ENCODE results near the gene OR2T3. TPM values are rescaled to one million over a fixed set of nuclear protein-coding genes. Genes with fewer than 3 reads are reported as not detected.
"Not testable (repeated sequence)": the region's sequence is repeated elsewhere in the genome, so short reads cannot be mapped to it uniquely, and the experiment has no call there.

OR2T3 gene, protein sequence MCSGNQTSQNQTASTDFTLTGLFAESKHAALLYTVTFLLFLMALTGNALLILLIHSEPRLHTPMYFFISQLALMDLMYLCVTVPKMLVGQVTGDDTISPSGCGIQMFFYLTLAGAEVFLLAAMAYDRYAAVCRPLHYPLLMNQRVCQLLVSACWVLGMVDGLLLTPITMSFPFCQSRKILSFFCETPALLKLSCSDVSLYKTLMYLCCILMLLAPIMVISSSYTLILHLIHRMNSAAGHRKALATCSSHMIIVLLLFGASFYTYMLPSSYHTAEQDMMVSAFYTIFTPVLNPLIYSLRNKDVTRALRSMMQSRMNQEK
- not detected in 2 replicates for total RNA-seq

DNA sequence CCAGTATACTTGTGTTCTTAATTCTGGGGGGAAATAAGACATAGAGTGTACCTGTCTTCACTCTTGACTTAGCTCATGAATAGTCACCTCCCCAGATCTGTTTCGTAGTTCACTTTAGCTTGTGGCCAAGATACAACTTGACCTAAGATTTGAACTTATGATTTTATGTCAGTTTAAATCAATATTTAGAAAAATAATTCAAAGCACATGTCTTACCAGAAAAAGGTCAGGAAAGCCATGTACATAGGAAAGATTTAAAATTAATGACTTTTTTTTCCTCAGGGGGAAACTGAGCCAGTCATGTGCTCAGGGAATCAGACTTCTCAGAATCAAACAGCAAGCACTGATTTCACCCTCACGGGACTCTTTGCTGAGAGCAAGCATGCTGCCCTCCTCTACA is at the start of gene OR2T3:
TSS of gene OR2T3 (plus strand) at position 301 of the 400 bp plus-strand sequence. CDS start at position 301, 0 bp downstream.
- not testable (repeated sequence) for H3K27me3 ChIP-seq (ENCODE audit: control insufficient read depth, insufficient read depth, low read length); H3K36me3 ChIP-seq (ENCODE audit: control insufficient read depth, insufficient read depth, low read length); DNase-seq (ENCODE audit: low read depth); H3K4me3 ChIP-seq (ENCODE audit: low read depth, low read length)

DNA sequence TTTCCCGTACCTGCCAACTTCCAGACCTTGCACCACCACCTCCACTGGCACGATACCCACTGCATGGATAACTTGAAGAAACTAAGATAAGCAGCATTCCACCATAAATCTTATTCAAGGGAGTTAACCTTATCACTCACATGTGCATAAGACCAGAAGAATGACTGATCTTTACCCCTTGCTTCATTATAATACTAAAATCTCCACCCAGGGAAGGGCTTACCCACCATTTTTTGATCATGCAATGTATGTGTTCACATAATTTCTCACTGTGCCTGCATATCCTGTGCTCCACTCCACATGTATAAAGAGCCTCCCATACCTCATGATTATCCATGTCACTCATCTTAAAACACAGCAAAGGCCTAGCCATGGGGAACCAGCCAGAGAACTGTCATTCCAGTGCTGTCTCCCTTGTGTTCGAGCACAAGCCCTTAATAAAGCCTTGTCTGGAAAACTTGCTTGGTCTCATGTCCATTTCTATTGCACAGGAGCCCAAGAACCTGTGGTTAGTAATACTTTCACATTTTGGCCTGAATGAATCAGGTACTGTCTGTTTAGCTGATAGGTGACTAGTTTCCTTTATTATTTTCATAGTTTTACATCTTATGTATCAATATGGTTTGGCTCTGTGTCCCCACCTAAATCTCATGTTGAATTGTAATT is 45.5 kb upstream of the OR2T3 start:
- not testable (repeated sequence) for H3K36me3 ChIP-seq (ENCODE audit: control insufficient read depth, insufficient read depth, low read length); H3K4me3 ChIP-seq (ENCODE audit: low read depth, low read length); DNase-seq (ENCODE audit: low read depth); H3K27me3 ChIP-seq (ENCODE audit: control insufficient read depth, insufficient read depth, low read length)

DNA sequence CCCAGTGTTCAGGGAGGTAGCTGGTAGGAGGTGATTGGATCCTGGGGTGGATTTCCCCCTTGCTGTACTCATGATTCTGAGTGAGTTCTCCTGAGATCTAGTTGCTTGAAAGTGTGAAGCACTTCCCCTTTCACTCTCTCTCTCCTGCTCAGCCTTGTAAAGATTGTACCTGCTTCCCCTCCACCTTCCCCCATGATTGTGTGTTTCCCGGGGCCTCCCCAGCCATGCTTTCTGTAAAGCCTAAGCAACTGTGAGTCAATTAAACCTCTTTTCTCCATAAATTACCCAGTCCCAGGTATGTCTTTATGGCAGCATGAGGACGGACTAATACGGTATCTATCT is 45.0 kb upstream of the OR2T3 start:
- DNase-seq (ENCODE audit: low read depth); H3K4me3 ChIP-seq (ENCODE audit: low read depth, low read length); H3K36me3 ChIP-seq (ENCODE audit: control insufficient read depth, insufficient read depth, low read length); H3K27me3 ChIP-seq (ENCODE audit: control insufficient read depth, insufficient read depth, low read length): not testable (repeated sequence)

DNA sequence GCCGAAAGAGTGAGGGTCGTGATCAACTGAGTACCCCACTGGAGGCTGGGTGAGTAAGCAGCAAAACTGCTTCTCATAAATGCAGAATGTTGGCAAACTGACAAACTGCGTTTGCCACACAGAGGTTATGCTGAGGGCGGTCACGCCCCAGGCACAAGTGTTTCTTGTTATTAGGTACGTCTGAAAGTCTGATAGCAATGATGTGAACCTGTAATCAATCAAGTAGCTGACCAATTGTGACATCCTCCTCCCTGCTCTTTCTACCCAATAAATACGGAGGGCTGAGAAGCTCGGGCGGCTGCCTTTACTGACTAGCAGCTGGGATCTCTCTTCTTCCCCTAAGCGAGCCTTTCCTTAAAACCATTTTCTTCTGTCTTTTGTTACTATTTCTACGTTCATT is 41.5 kb upstream of the OR2T3 start:
- H3K36me3 ChIP-seq (ENCODE audit: control insufficient read depth, insufficient read depth, low read length); H3K4me3 ChIP-seq (ENCODE audit: low read depth, low read length); H3K27me3 ChIP-seq (ENCODE audit: control insufficient read depth, insufficient read depth, low read length); DNase-seq (ENCODE audit: low read depth): not testable (repeated sequence)

DNA sequence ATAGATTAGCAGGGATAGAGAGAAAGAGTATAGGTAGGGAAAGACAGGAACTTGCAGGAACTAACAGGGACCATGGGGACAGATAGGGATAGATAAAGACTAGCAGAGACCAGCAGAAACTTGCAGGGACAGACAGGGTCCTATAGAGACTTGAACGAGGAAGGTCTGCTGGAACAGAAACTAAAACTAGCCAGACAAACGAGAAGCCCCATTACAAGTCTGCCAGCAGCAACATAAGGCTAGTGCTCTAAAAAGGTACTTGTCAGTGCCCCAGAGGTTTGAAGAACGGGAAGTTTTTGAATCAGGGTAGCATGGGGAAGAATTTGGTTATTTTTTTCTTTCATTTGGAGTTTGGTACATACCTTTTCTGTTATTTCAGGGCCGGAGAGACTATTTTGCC is 41.0 kb upstream of the OR2T3 start:
- not testable (repeated sequence) for H3K27me3 ChIP-seq (ENCODE audit: control insufficient read depth, insufficient read depth, low read length); H3K36me3 ChIP-seq (ENCODE audit: control insufficient read depth, insufficient read depth, low read length); DNase-seq (ENCODE audit: low read depth); H3K4me3 ChIP-seq (ENCODE audit: low read depth, low read length)

DNA sequence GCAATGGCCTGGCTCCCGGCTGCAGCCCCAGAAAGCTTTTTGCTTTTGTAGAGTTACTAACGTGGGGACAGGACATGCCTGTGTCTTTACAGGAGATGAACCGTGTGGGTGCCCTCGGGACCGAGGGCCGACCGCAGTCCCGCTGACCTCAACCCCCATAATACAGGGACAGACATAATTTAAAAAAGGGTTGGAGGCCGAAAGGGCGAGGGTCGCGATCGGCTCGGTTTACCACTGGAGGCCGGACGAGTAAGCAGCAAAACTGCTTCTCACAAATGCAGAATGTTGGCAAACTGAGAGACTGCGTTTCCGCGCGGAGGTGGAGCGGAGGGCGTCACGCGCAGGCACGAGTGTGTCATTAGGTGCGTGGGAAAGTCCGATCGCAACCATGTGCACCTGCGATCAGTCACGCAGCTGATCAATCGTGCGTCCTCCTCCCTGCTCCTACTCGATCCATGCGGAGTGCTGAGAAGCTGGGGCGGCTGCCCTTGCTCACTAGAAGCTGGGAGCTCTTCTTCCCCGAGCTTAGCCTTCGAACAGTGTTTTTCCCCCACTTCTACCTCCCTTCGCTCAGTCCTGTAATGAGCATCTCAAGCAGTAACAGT is 39.2 kb upstream of the OR2T3 start:
- H3K36me3 ChIP-seq (ENCODE audit: control insufficient read depth, insufficient read depth, low read length); H3K4me3 ChIP-seq (ENCODE audit: low read depth, low read length); H3K27me3 ChIP-seq (ENCODE audit: control insufficient read depth, insufficient read depth, low read length); DNase-seq (ENCODE audit: low read depth): not testable (repeated sequence)

DNA sequence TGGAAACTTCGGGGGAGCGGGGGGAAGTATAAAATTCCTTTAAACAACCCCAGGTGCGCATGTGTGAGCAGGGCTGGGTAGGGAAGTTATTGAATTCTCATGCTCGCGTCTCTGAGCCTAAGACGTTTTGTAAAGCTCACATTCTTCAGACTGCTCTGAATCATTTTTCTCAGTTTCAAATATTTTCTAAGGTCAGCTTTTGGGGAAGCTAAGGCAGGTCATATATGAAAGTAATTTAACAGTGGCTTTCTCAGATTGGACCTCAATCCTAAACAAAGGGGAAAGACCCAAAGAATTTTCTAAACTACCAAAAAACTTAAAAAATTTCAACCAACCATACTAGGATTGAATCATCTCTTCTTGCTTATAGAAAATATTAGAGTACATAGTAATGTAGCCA is 38.2 kb upstream of the OR2T3 start:
- H3K4me3 ChIP-seq (ENCODE audit: low read depth, low read length); DNase-seq (ENCODE audit: low read depth); H3K36me3 ChIP-seq (ENCODE audit: control insufficient read depth, insufficient read depth, low read length); H3K27me3 ChIP-seq (ENCODE audit: control insufficient read depth, insufficient read depth, low read length): not testable (repeated sequence)

DNA sequence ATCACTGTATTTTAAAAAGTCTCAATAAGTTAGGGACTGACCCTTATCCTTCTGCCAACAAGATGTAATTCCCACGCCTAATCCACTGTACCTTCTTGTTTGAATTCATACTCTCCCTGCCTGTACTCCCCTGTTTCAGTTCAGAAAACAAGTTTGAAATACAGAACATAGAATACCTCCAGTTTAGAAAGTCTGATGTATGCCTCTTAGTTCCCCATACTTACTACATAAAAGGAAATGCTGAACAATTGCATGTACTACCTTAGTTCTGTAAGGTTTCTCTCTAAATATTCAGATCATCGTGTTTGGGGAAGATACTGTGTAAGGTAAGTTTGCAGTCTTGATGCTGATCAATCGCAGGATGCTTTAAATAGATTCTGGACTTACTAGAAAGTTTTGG is 36.8 kb upstream of the OR2T3 start:
- not testable (repeated sequence) for DNase-seq (ENCODE audit: low read depth); H3K36me3 ChIP-seq (ENCODE audit: control insufficient read depth, insufficient read depth, low read length); H3K27me3 ChIP-seq (ENCODE audit: control insufficient read depth, insufficient read depth, low read length); H3K4me3 ChIP-seq (ENCODE audit: low read depth, low read length)

DNA sequence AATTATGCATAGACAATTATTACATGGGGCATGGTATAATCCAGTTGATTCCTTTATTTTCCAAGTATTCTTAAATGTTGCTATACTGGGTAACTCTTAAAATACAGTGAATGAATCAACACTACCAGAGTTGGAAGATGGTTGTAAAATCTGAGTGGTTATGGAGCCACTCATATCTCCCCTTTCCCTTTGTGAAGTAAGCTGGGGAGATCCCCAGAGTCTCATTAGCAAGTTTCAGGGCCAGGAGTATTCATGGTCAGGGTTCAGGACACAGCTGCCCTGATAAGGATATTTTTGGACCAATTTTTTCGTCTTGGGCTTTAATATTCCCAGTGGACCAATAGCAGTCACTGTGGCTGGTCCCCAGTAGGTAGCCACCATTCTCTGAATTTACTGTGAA is 34.5 kb upstream of the OR2T3 start:
- not testable (repeated sequence) for H3K4me3 ChIP-seq (ENCODE audit: low read depth, low read length); H3K36me3 ChIP-seq (ENCODE audit: control insufficient read depth, insufficient read depth, low read length); DNase-seq (ENCODE audit: low read depth); H3K27me3 ChIP-seq (ENCODE audit: control insufficient read depth, insufficient read depth, low read length)

DNA sequence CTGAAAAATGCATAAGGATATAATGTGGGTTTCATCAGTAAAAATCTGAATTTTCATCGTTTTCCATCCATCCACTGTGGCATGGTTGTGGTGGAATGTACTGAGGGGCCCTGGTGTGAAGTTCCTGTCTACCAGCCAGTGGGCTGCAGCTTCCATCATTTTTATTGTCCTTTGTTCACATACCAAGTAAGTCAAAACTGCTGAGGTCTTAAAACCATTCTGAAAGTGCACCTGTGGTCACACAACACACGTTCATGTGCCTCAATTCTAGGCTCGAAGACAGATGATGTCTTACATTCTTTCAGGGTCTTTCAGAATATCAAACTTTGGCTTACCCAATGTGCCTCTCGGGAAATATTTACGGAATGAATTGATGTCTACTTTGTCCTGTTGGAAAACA is 33.9 kb upstream of the OR2T3 start:
- H3K4me3 ChIP-seq (ENCODE audit: low read depth, low read length); H3K36me3 ChIP-seq (ENCODE audit: control insufficient read depth, insufficient read depth, low read length); H3K27me3 ChIP-seq (ENCODE audit: control insufficient read depth, insufficient read depth, low read length); DNase-seq (ENCODE audit: low read depth): not testable (repeated sequence)

DNA sequence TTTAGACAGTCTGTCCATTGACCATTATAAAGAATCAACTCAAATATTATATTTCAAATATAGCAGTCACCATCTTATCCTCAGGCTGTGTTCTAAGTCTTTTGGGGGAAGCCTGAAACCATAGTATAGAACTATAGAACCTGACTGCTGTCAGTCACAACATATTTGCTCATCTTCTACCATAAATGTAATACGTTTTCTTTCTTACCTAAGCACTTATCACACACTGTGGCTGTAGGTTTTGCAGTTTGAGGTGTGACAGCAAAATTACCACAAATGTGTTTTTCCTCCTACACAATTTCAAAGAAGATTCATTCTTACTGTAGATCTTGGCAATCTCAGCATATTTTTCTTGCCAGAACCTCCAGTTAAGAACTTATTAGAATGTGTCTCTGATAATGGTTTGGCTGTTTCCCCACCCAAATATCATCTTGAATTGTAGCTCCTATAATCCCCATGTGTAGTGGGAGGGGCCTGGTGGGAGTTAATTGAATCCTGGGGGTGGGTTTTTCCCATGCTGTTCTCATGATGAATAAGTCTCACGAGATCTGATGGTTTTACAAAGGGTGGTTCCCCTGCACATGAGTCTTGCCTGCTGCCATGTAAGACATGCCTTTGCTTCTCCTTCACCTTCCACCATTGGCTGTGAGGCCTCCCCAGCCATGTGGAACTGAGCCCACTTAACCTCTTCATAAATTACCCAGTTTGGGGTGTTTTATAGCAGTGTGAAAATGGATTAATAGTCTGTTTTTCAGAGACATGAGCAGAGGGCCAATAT is 30.5 kb upstream of the OR2T3 start:
- not testable (repeated sequence) for H3K36me3 ChIP-seq (ENCODE audit: control insufficient read depth, insufficient read depth, low read length); DNase-seq (ENCODE audit: low read depth); H3K4me3 ChIP-seq (ENCODE audit: low read depth, low read length); H3K27me3 ChIP-seq (ENCODE audit: control insufficient read depth, insufficient read depth, low read length)

DNA sequence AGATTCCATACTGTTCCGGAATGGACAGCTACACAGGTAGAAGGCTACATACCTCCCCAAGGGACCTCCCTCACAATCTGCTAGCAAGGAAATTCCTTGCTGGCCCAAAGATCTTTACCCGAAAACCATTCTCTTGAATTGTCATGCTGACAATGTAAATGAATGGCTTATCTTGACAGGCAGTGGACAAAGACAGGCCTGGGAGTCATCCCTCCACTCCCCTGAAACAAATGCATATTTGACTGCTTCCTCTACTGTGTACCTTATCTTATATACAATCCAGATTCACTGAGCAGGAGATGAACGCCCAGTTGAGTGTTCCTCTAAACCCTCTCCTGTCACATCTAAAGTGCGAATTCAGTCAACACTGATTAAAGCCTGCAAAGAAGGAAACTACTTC is 28.5 kb upstream of the OR2T3 start:
- not testable (repeated sequence) for H3K36me3 ChIP-seq (ENCODE audit: control insufficient read depth, insufficient read depth, low read length); H3K4me3 ChIP-seq (ENCODE audit: low read depth, low read length); H3K27me3 ChIP-seq (ENCODE audit: control insufficient read depth, insufficient read depth, low read length); DNase-seq (ENCODE audit: low read depth)

DNA sequence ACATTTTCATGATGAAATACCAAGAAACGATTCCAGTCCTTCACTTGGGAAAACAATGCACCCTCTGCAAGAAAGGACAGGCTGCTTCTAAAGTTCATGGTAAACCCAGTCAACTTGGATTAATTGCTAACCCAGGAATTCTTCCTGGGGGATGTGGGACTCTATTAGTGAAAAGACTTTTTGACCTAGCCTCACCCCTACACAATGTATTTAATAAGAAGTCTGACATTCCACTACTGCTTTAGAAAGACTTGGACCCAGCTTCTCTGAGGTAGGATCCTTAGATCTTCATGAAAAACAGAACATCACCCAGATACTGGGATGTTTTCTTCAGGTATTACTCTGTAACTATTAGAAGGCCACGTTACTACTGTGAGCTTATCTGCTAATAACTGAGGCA is 27.8 kb upstream of the OR2T3 start, which contains the start of gene OR2T2:
TSS of gene OR2T2 (plus strand) at position 239 of the 400 bp plus-strand sequence. CDS start 7,161 bp downstream, outside the sequence.
- DNase-seq (ENCODE audit: low read depth); H3K27me3 ChIP-seq (ENCODE audit: control insufficient read depth, insufficient read depth, low read length); H3K36me3 ChIP-seq (ENCODE audit: control insufficient read depth, insufficient read depth, low read length); H3K4me3 ChIP-seq (ENCODE audit: low read depth, low read length): not testable (repeated sequence)

DNA sequence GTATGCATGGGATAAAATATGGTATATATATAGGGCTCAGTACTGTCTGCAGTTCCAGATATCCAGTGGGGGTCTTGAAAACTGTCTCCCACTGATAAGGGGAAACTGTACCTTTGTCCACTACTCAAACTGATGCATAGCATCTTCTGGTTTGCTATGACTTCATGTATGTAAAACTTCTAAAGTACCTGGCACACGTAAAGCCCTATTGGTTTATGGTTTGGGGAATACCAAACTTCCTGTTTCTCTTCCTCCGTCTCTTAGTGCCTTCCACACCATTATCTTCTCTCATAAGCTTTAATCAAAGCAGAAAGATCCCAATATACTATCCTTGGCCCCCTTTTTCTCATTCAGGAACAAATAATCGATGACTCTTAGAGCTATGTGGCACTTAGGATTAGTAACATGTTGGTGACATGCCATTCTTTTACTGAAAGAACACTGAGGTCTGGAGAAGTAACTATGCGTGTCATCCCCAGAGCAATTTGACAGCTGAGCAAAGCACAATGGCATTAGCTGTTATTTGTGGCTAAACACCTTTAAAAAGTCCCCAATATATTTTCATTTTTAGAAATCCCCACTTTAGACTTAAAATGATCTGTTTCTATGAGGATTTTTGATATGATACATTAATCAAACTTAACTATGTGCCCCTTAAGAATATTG is 24.6 kb upstream of the OR2T3 start:
- H3K4me3 ChIP-seq (ENCODE audit: low read depth, low read length): not testable (repeated sequence)

More for the DNA sequence above, 24.6 kb upstream of the OR2T3 start:
- H3K36me3 ChIP-seq (ENCODE audit: control insufficient read depth, insufficient read depth, low read length); DNase-seq (ENCODE audit: low read depth); H3K27me3 ChIP-seq (ENCODE audit: control insufficient read depth, insufficient read depth, low read length): not testable (repeated sequence)

Data from kidney epithelial cell (primary cell).